ENCODE data around the gene CHN2.

DNA sequence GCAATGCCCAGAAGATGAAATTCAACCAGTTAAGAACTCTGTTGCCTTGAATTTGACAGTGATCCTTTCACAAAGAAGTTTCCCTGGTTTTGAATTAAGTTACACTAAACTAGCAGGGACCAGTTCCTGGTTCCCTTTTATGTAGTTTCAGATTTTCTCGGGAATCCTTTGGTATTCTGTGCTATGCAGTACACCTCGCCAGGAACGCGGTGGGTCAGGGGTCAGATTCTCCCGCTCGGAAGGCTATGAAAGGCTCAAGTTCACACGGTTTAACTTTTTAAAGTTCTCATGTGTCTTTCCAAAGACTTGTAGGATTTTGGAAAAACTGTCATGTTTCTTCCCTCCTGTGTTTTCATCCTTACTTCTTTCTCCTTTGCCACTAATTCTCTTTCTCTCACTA lies 264.4 kb downstream of the CHN2 start:
- TF ChIP-seq, protein P1, sequence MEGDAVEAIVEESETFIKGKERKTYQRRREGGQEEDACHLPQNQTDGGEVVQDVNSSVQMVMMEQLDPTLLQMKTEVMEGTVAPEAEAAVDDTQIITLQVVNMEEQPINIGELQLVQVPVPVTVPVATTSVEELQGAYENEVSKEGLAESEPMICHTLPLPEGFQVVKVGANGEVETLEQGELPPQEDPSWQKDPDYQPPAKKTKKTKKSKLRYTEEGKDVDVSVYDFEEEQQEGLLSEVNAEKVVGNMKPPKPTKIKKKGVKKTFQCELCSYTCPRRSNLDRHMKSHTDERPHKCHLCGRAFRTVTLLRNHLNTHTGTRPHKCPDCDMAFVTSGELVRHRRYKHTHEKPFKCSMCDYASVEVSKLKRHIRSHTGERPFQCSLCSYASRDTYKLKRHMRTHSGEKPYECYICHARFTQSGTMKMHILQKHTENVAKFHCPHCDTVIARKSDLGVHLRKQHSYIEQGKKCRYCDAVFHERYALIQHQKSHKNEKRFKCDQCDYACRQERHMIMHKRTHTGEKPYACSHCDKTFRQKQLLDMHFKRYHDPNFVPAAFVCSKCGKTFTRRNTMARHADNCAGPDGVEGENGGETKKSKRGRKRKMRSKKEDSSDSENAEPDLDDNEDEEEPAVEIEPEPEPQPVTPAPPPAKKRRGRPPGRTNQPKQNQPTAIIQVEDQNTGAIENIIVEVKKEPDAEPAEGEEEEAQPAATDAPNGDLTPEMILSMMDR (IDR thresholded peaks at IDR 0.05) = no peak
- no peak for TF ChIP-seq POLR2AphosphoS5 (IDR thresholded peaks at IDR 0.05; ENCODE audit: low read depth, low read length)
- TF ChIP-seq, protein P2, sequence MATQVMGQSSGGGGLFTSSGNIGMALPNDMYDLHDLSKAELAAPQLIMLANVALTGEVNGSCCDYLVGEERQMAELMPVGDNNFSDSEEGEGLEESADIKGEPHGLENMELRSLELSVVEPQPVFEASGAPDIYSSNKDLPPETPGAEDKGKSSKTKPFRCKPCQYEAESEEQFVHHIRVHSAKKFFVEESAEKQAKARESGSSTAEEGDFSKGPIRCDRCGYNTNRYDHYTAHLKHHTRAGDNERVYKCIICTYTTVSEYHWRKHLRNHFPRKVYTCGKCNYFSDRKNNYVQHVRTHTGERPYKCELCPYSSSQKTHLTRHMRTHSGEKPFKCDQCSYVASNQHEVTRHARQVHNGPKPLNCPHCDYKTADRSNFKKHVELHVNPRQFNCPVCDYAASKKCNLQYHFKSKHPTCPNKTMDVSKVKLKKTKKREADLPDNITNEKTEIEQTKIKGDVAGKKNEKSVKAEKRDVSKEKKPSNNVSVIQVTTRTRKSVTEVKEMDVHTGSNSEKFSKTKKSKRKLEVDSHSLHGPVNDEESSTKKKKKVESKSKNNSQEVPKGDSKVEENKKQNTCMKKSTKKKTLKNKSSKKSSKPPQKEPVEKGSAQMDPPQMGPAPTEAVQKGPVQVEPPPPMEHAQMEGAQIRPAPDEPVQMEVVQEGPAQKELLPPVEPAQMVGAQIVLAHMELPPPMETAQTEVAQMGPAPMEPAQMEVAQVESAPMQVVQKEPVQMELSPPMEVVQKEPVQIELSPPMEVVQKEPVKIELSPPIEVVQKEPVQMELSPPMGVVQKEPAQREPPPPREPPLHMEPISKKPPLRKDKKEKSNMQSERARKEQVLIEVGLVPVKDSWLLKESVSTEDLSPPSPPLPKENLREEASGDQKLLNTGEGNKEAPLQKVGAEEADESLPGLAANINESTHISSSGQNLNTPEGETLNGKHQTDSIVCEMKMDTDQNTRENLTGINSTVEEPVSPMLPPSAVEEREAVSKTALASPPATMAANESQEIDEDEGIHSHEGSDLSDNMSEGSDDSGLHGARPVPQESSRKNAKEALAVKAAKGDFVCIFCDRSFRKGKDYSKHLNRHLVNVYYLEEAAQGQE (IDR thresholded peaks at IDR 0.05; ENCODE audit: insufficient read depth in 1 of 2, low read depth in 2 of 2, low read length in 1 of 2) = no peak
- no peak for TF ChIP-seq SIN3A (IDR thresholded peaks at IDR 0.05; ENCODE audit: borderline replicate concordance, insufficient read depth, low read depth, low read length)

All from Panc1 (cell line).